ENCODE data around the gene GBGT1. TPM values are rescaled to one million over a fixed set of nuclear protein-coding genes. Genes with fewer than 3 reads are reported as not detected.

The GBGT1 gene
- total RNA-seq, 2 experiments from 2014 or later, result 3.6 to 4.1 TPM

DNA sequence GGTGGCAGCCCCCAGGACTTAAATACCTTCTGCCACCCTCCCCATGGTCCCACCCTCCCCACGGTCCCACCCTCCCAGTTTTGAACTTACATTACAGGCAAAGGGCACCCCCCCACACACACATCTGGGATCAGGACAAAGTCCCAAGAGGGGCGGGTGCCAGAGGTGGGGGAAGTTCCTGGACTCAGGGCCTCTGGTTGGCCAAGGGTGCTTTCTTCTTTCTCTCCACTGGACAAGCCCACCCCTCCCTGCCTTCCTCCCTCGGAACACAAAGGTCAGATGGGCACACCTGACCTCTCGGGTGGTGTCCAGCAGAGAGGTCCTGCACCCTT lies 23.6 kb downstream of the GBGT1 start:
- CTCF ChIA-PET, result interaction anchor here (1.2 kb wide), 1 partner anchor 9 kb away, joined by 3 read pairs; no protein-coding TSS in a partner anchor
- Mint-ChIP-seq H3K27me3 (no peaks in the 10 kb centered on the region), H3K36me3 (ENCODE audit: low read depth) (peaks cover 10% of the 10 kb centered on the region), H3K4me3 (no peak overlapping the region), H3K4me1 (ENCODE audit: low read depth) (peaks cover 66% of the 10 kb centered on the region), H3K9me3 (no peaks in the 10 kb centered on the region), H3K27ac (no peak overlapping the region)
- no peak for ATAC-seq
- TF ChIP-seq, protein P1, sequence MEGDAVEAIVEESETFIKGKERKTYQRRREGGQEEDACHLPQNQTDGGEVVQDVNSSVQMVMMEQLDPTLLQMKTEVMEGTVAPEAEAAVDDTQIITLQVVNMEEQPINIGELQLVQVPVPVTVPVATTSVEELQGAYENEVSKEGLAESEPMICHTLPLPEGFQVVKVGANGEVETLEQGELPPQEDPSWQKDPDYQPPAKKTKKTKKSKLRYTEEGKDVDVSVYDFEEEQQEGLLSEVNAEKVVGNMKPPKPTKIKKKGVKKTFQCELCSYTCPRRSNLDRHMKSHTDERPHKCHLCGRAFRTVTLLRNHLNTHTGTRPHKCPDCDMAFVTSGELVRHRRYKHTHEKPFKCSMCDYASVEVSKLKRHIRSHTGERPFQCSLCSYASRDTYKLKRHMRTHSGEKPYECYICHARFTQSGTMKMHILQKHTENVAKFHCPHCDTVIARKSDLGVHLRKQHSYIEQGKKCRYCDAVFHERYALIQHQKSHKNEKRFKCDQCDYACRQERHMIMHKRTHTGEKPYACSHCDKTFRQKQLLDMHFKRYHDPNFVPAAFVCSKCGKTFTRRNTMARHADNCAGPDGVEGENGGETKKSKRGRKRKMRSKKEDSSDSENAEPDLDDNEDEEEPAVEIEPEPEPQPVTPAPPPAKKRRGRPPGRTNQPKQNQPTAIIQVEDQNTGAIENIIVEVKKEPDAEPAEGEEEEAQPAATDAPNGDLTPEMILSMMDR (IDR thresholded peaks at IDR 0.05), result no peak
- DNase-seq, result no peak
- intact Hi-C loops (cut with micrococcal nuclease), result no loop called here
- POLR2A ChIA-PET, result interaction anchor here (1.0 kb wide), 1 partner anchor 21 kb away, joined by 3 read pairs; no protein-coding TSS in a partner anchor

DNA sequence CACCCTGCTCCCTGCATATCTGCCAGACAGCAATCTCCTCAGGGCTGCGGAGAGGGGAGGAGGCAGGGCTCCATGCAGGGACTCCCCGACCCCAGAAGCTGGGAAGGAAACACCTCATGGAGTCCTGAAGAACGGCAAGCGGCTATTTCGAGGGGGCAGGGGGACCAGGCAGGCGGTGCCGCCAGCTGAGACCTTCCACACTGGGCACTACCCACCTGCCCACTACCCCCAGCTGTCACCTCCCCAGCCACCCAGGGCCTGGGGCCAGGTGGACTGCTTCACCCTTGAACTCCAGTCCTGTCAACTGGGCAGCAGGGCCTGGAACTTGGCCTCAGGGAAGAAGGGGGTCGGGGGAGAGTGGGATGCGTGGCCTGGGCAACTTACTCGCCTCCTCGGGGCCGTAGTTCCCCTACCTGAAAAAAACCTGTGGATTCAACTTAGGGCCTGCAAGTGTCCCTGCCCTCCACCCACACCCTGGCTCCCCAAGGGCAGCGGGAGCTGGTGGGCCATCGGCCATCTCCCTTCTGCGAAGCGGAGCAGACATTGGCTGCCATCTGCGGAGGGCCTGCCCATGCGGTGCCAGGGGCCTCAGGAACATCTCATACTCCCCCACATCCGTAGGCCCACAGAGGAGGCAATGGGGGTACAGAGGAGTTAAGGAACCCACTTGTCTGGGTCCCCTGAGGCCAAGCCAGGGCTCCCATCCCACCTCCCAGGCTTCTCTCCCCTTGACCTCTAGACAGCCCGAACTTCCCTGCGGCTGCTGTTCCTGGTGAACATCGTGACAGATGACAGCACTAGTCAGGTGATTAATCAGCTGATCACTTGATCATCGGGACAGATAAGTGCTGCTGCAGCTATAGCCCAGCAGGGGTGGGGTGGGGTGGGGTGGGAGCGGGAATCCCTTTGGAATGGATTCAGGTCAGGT lies 24.2 kb downstream of the GBGT1 start:
- ChIA-PET POLR2A (interaction anchor here (1.0 kb wide), 1 partner anchor 21 kb away, joined by 3 read pairs; no protein-coding TSS in a partner anchor), CTCF (interaction anchor here (1.2 kb wide), 1 partner anchor 10 kb away, joined by 3 read pairs; no protein-coding TSS in a partner anchor)
- intact Hi-C loops (cut with micrococcal nuclease), result no loop called here
- no peak overlapping the region for H3K4me3 Mint-ChIP-seq
- no peaks in the 10 kb centered on the region for H3K9me3 Mint-ChIP-seq
- peaks cover 9% of the 10 kb centered on the region for H3K36me3 Mint-ChIP-seq (ENCODE audit: low read depth)
- ATAC-seq (no peak), DNase-seq (no peak)
- peak overlapping the region; percentile 69 for H3K27ac Mint-ChIP-seq
- no peaks in the 10 kb centered on the region for H3K27me3 Mint-ChIP-seq
- peaks cover 66% of the 10 kb centered on the region for H3K4me1 Mint-ChIP-seq (ENCODE audit: low read depth)
- TF ChIP-seq, protein P1 (IDR thresholded peaks at IDR 0.05), result no peak

DNA sequence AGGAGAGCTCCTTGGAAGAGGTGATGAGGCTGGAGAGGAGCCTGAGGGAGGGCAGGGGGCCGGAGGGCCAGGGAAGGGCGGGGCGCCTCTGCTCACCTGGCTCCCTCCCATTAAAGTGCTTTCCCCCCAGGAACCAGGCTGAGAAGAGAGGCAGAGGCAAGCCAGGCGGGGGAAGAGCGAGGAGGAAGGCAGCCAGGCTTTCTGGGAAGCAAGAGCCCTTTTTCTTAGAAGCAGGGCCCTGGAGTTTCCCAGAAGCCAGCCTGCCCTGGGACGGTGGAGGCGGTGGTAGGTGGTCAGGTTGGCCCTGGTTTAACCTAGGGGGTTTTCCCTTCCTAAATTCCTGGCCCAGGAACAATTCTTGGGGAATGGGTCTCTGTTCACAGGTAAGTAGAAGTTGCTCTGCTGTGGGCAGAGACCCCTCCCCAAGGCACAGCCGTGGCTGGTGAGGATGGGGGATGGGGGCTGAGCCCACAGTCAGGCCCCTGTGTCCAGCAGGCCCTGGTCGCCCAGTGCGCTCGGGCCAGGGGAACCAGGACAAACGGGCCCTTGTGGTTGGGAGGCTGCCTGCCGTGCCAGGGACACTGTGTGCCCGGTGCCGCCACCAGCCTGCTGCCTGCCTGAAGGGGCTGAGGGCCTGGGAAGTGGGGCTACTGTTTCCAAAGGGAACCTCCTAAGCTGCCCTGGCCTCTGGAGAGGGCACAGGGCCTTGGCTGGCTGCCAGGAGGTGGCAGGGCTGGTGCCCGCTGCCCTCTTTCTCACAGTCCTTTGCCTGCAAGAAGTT lies 26.1 kb downstream of the GBGT1 start:
- H3K27ac Mint-ChIP-seq, result peak overlapping the region; percentile 82
- H3K9me3 Mint-ChIP-seq, result no peaks in the 10 kb centered on the region
- ChIA-PET CTCF (interaction anchor here (0.6 to 12.6 kb wide), 2 partner anchors 8 to 27 kb away, joined by 3 to 177 read pairs; no protein-coding TSS in a partner anchor), POLR2A (interaction anchor here (2.1 to 7.6 kb wide), 2 partner anchors 9 to 22 kb away, joined by 6 to 78 read pairs; no protein-coding TSS in a partner anchor)
- H3K4me1 Mint-ChIP-seq (ENCODE audit: low read depth), result peaks cover 65% of the 10 kb centered on the region
- TF ChIP-seq, protein P1 (IDR thresholded peaks at IDR 0.05), result no peak
- ATAC-seq (no peak), DNase-seq (peak; percentile 57)
- no peaks in the 10 kb centered on the region for H3K27me3 Mint-ChIP-seq
- H3K4me3 Mint-ChIP-seq, result no peak overlapping the region
- peaks cover 10% of the 10 kb centered on the region for H3K36me3 Mint-ChIP-seq (ENCODE audit: low read depth)
- intact Hi-C loops (cut with micrococcal nuclease), result no loop called here

DNA sequence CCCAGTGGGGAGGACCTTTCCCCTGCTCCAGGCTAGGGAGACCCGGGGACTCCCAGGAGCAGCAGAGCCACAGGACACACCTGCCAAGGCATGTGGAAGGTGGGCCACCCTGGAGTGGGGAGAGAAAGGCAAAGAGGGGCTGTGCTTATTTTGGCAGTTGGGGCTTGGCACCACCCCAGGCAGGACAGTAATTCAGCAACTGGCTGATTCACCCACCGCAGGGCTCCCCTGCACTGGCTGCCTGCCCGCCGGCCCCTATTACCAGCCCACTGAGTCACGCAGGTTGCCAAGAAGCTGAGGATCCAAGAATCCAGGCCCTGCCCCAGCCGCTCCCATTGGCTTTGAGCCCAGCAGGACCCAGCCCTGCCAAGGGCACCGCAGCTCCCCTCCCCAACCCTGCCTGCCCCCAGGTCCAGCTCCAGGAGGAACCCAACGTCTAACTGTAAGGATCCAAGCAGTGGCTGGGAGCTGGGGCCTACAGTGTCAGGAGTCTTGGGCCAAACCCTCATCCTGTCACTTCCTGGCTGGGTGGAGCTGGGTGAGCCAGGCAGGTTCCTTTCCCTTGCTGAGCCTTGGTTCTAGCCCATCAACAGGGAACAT lies 28.5 kb downstream of the GBGT1 start:
- Mint-ChIP-seq H3K4me1 (ENCODE audit: low read depth) (peaks cover 68% of the 10 kb centered on the region), H3K27ac (peak overlapping the region; percentile 93), H3K36me3 (ENCODE audit: low read depth) (peaks cover 14% of the 10 kb centered on the region), H3K9me3 (no peaks in the 10 kb centered on the region), H3K27me3 (no peaks in the 10 kb centered on the region), H3K4me3 (peak overlapping the region; percentile 32)
- intact Hi-C loops (cut with micrococcal nuclease), result no loop called here
- ATAC-seq, result peak; percentile 43
- TF ChIP-seq, protein P1 (IDR thresholded peaks at IDR 0.05), result no peak
- DNase-seq, result peak; percentile 83
- POLR2A ChIA-PET, result interaction anchor here (0.7 to 7.6 kb wide), 3 partner anchors 9 to 13 kb away, joined by 3 to 78 read pairs (median 3); no protein-coding TSS in a partner anchor
- CTCF ChIA-PET, result interaction anchor here (0.7 to 12.6 kb wide), 4 partner anchors 11 to 113 kb away, joined by 3 to 177 read pairs (median 3); no protein-coding TSS in a partner anchor

Measured in activated CD8-positive, alpha-beta T cell treated with anti-CD3 and anti-CD28 coated beads for 36 hours (primary cell).